Germinal center (tissue), 1 donor: ENCODE measurements around the gene SF3B5.
"Not testable (repeated sequence)": the region's sequence is repeated elsewhere in the genome, so short reads cannot be mapped to it uniquely, and the experiment has no call there.

Experiments
- DNase-seq: peaks from one replicate; pipeline ENCODE4 v3.0.0; 2012; ENCODE audit warnings: mixed read lengths, low spot score

Gene SF3B5

DNA sequence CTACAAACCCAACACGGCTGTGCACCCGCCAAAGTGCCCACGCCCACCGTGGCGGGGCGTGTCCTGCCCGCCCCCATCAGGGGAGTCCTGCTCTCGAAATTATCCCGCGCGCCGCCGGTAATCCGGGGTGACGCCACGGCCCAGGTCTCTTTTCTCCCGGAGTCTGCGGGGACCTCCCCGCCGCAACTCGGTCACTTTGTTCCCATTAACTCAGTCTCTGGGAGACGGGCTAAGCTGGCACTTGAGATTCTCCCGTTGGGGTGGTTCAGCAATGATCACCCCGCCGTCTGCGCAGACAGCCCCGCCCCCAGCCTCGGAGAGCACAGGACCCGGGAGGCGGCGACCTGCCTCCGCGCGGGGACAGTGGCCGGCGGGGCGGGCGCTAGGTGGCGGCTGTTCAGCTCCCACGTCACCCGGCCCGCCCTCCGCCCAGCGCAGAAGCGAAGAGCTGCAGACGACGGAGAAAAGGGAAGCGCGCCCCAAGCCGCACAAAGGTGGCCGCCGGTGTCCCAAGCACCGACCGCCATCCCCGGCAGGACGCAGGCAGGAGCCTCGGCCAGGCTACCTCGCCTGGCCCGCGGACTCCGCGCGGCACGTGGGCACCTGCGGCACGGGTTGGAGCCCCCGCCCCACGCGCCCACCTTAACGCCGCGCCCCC is 31.5 kb downstream of the SF3B5 start:
- peak; percentile 94 for DNase-seq

DNA sequence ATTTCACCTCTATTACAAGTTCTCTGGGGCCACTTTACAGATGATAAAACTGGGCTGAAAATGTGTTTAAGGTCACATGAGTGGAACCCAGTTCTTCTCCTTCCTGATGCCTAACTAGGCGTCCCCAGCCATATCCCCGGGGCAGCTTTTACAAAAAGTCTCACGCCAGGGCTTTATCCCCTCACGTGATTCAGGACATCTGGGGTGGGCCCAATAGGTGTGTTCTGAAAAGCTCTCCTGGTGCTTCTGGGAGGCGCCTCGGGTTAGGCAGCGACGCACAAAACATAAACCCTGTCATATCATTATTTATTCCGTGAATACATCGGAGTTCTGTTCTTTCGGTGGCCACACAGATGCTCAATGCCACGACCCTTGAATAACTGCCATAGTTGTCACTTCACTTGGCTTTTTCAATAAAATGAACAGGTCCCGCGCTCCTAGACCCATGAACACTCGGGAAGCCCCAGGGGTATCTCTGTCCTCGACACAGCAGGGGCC is 32.1 kb downstream of the SF3B5 start:
- DNase-seq, result peak; percentile 41

DNA sequence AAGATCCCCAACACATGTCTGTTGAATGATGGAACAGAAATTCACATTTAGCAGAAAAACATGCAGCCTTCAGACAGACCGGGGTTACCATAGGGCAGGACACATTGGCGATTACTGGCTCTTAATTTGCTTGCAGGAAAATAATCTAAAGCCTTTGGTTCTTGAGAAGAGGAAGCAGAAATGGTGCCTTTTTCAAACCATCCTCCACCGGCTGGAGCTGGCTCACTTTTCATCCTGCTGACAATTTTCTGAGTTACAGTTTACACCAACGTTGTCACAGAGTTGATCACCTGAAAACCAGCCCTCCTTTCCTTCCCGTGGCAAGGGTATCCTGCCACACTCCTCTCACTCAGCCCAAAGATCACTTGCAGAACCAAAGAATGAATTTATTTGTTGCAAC is 32.6 kb downstream of the SF3B5 start:
- peak; percentile 27 for DNase-seq

DNA sequence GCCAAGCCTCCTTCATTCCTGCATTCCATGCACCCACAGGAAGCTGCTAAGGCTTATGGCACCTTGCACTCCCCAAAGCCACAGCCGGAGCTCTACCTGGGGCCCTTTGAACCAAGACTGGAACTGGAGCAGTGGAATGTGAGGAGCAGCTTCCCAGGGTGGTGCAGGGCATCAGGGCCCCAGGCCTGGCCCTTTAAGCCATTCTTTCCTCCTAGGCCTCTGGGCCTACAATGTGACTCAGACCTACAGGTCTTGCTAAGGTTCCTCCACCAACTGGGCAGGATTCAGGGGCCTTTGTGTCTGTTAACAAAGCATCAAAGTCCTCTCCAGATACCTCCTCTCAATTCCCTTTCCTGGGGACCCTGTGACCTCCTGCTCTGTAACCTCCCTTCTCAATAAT is 36.2 kb downstream of the SF3B5 start:
- DNase-seq, result no peak

DNA sequence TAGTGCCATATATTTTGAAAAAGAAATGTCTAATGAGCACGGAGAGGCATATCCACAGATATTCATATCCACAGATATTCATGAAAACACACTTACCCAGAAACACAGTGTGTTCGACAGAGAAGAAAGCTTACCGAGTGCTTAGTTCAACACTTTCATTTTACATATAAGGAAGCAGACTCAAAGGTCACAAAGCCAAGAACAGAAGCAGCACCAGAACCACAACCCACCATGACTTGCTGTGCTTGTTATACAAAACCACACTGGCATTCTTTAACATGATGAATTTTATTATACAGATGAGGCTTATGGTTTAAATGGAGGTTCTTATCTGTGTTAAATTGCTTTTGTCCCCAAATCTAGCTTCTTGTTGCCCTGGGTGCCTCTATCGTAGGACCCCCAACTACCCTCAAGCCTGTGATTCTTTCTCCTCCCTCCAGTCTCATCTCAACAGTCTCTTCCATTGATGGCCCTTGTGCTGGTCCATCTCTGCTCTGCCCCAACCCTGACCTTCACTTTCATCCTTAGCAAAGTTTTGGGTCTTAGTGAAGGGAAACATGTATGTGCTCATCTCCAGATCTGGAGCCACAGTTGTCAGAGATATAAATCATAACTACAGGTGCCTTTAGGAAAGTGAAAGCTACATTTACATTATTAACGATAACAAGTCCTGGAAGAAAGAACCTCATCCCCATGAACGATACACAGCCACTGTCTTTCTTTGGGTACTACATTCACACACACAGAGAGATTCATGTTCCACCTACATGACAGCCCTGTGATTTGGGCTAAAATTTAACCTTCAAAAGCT is 40.0 kb downstream of the SF3B5 start:
- peak; percentile 49 for DNase-seq

DNA sequence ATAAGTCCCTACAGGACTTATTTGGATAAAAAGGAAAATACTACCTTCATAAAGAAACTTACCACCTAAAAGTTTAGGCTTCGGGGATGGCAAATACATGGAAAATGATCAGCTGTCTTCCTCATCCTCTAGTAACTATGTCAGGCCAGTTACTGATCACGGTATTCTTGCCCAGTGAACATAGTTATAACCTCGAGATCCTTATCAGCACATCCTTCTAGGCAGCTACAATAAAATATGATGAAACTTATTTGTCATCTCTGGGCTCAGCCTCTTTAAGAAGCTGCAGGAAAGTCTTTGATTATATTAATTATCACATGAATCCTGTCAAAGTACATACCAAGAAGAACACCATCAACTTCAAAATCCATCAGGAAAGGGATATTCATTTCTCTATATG is 41.8 kb downstream of the SF3B5 start:
- DNase-seq, result no peak

DNA sequence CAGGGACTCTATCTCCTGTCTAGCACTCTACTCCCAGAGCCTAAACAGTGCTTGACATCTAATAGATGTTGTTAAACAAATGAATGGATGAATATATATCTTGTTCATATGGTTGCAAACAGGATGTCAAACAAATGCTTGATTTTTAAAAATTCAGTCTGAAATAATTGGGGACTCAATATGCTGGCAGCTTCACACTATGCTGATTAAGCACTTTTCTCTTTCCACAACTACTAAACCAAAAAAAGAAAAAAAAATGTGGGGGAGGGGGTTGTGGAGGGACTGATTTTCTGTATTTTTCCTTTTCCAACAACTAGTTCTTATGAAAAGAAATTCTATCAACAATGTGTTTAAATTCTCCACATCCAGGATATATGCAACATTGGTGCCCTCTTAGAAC is 42.9 kb downstream of the SF3B5 start:
- DNase-seq, result no peak

DNA sequence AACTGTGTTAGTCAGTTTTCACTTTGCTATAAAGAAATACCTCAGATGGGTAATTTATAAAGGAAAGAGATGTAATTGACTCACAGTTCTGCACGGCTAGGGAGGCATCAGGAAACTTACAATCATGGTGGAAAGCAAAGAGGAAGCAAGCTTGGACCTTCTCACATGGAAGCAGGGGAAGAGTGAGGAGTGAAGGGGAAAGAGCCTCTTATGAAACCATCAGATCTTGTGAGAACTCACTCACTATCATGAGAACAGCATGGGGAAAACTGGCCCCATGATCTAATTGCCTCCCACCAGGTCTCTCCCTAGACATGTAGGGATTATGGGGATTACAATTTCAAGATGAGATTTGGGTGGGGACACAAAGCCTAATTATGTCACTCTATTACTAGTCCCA is 46.0 kb downstream of the SF3B5 start:
- DNase-seq, result no peak

DNA sequence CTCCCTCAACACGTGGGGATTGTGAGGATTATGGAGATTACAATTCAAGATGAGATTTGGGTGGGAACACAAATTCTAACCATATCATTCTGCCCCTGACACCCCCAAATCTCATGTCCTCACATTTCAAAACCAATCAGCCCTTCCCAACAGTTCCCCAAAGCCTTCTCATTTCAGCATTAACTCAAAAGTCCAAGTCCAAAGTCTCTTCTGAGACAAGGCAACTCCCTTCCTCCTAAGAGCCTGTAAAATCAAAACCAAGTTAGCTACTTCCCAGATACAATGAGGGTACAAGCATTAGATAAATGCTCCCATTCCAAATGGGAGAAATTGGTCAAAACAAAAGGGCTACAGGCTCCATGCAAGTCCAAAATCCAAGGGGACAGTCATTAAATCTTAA is 47.7 kb downstream of the SF3B5 start:
- DNase-seq, result no peak

DNA sequence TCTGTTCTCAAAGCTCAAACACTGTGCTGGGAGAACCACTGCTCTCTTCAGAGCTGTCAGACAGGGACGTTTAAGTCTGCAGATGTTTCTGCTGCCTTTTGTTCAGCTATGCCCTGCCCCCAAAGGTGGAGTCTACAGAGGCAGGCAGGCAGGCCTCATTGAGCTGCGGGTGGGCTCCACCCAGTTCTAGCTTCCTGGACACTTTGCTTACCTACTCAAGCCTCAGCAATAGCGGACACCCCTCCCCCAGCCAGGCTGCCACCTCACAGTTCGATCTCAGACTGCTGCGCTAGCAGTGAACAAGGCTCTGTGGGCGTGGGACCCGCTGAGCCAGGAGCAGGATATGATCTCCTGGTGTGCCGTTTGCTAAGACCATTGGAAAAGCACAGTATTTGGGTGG is 48.7 kb downstream of the SF3B5 start:
- not testable (repeated sequence) for DNase-seq

DNA sequence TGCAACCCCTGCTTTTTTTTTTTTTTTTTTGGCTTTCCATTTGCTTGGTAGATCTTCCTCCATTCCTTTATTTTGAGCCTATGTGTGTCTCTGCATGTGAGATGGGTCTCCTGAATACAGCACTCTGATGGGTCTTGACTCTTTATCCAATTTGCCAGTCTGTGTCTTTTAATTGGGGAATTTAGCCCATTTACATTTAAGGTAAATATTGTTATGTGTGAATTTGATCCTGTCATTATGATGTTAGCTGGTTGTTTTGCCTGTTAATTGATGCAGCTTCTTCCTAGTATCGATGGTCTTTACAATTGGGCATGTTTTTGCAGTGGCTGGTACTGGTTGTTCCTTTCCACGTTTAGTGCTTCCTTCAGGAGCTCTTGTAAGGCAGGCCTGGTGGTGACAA is 50.4 kb downstream of the SF3B5 start:
- not testable (repeated sequence) for DNase-seq
